Measurements from ENCODE around the gene MMP27.

MMP27 gene

DNA sequence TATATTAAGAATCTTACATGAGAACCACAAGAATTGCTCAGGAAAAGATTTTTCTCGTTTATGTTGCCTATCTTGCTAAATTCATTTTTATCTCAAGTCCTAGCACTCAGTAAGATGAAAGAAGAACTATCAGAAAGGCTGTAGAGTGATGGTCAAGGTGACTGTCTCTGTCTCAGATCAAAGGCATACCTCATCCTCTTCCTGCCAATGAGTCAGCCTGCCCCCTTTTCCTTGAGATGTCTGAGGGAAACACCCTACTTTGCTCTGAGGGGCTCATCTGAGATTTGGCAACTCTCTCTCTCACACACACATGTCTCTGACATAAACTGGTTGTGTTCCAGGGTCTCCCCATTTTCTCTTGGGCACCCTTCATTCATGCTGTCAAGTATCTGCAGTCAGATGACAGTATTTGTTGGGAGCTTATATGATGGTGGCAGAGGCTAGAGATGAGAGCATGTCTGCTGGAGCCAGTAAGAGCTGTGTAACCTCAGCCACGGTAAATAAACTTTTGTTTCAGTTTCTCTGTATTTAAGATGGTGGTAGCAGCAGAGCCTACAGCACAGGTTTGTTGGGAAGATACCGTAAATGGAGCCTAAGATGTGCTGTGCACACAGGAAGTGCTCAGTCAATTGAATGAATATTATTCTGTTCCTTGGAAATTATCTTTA is 1.6 kb downstream of the MMP27 start:
- no peak for DNase-seq (ENCODE audit: low spot score)

DNA sequence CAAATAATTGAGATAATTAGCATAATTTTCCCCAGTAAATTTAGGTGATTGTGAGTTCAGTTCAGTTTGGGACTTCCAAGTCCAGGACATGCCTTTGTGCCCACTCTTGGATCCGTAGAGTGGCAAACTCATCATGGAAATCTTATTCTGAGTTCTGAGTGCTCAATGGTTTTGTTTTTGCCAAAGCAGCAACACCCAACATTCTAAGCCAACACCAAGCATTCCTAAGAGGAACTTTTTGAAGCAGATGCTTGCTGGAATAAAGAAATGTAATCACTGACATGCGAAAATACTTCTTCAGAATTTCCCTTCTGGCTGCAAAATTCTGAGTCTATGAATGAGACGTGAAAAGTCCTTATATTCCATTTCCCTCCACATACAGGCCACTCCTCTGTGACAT is 10.4 kb downstream of the MMP27 start:
- no peak for DNase-seq (ENCODE audit: low spot score)

DNA sequence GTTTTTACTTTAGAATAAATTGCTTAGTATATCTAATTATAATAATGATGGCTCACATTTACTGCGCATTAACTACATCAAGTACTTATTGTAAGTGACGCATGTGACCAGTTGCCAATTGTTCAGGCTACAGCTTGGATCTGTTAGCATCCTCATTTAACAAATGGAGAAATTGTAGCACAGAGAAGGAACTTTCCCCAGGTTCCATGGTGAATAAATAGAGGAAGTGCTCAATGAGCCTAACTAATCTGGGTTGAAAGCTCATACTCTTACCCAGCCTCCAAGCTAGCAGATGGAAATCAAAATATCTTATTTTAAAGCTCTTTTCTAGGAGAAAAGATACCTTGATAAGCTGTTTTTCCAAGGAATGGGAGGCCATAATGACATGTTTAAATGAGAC is 19.8 kb downstream of the MMP27 start:
- no peak for DNase-seq (ENCODE audit: low spot score)

DNA sequence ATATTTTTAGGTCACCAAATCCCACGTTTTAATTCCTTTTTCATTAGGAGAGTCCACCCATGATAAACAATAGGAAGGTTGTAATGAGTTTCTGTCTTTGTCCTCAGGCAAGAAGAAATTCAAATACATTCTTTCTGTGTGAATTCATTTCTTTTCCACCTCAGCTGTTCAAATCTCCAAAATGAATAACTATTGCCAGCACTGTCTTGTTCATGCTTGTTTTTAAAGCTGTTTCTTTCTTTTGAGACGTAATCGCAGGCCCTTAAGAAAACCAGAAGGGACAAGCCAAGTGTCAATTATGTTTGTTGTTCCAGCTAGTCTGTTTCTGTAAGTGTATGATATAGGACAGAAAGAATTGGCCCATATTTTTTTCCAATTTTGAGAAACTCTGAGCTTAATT is 20.2 kb downstream of the MMP27 start:
- DNase-seq (ENCODE audit: low spot score), result no peak

DNA sequence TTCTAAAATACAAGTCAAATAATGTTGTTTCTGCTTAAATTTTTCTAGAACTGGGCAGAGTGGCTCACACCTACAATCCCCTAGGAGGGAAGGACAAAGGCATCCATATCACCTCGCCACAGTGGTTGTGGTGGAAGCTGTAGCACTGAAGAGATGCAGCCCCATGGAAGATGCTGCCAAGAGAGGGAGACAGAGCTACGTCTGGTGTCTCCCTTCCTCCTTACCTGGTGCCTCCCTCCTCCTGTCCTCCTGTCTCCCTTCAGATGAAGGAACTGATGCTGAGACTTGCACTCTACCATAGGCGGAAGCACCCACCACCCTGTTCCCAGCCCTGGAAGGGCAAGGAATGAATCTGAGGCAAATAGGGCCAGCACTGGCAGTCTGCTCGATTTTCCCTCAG is 22.3 kb downstream of the MMP27 start:
- no peak for DNase-seq (ENCODE audit: low spot score)

DNA sequence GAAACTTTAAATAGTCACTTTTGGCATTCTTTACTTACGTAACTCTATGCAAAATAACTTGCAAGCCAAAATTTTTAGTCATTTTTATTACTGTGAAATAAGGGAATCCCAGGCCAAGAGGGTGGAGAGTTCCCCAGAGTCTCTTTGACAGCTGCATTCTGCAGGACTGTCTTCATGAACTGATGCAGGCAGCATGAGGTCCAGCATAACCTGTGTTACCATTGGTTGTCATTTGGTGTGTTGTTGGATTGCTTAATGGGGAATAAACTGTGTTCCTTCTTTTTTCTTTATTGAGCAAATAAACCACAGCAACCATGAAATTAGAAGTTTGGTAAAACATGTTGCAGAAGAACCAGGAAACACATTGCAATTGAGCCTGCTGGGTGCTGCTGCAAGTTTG is 24.6 kb downstream of the MMP27 start:
- no peak for DNase-seq (ENCODE audit: low spot score)

- DNase-seq (ENCODE audit: low spot score), result no peak
Measured at GRCh38 chr11:102678022-102678421, 27.5 kb downstream of the MMP27 start.

DNA sequence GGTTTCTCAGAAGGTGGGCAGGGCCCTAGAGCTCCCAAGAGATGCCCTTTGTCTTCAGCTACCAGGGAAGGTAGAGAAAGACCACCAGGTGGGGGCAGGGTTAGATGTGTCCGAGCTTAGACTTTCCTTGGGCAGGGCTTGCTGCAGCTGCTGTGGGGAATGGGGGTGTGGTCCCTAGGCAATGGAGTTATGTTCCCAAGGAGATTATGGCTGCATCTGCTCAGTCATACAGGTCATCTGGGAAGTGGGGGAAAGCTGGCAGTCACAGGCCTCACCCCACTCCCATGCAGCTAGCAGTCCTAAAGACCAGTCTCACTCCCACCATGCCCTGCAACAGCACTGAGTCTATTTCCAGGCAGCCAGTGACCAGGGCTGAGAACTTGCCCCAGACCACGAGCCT is 29.5 kb downstream of the MMP27 start:
- DNase-seq (ENCODE audit: low spot score), result no peak

- DNase-seq (ENCODE audit: low spot score), result no peak
Measured at GRCh38 chr11:102669664-102670063, 35.9 kb downstream of the MMP27 start.

DNA sequence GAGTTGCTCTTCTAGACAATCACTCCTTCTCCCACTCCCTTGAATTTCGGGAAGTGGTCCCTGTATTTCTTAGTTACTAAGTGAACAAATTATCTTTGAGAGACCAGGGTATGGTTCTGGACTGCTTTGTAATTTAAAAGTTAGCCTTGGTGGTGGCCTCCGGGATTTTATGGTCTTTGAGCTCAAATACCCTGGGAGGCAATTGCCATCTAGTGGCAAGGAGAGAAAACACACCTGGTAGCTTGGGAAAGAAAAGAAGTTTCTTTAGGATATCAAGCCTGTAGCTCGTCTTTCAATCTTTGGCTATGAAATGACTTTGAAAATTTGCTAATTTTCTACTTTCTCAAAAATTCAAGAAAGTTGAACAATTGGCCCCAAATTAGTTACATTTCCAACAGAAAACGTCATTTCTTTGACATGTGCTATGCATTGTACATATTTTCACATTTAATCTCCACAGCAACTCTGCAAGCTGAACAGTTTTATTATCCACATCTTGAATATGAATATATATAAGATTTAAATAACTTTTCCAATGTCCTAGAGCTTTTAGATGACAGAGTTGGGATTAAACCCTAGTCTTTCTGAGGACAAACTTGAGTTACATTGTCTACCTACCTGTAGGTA is 39.1 kb downstream of the MMP27 start:
- peak; percentile 20 for DNase-seq (ENCODE audit: low spot score)

GRCh38 chr11:102664001-102664752 is 41.4 kb downstream of the MMP27 start:
- DNase-seq (ENCODE audit: low spot score), result no peak

DNA sequence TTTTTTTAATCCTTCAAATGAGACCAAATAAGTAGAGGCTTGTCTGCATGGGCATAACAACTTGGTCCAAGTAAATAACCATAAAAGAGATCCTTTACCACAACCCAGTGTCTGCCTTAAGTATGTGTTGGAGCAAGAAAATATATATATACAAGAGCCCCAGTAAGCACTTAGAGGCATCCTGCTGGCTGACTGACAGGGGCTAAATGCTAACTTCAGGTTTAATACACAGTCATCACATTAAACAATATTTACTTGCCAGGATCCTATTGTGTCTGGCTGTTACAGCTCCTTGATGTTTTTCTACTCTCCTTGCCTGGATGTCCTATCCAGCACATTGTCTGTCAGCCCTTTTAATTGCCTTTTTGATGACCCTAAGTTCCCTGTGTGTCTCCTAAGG is 43.0 kb downstream of the MMP27 start:
- no peak for DNase-seq (ENCODE audit: low spot score)

GRCh38 chr11:102661040-102661439 is 44.5 kb downstream of the MMP27 start:
- DNase-seq (ENCODE audit: low spot score), result no peak

- DNase-seq (ENCODE audit: low spot score), result no peak
Measured at GRCh38 chr11:102656528-102656927, 49.0 kb downstream of the MMP27 start.

DNA sequence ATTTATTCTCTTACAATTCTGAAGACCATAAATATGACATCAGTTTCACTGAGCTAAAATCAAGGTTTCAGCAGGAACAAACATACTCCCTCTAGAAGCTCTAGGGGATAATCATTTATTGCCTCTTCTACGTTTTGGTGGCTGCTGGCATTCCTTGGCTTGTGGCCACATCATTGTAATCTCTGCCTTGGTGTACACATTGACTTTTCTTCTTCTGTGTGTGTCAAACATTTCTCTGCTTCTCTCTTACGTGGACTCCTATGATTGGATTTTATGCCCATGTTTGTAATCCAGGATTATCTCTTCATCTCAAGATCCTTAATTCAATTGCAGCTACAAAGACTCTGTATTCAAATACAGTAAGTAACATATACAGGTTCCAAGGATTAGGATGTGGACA is 50.0 kb downstream of the MMP27 start:
- DNase-seq (ENCODE audit: low spot score), result no peak

- DNase-seq (ENCODE audit: low spot score), result no peak
Measured at GRCh38 chr11:102654761-102655160, 50.8 kb downstream of the MMP27 start.

DNA sequence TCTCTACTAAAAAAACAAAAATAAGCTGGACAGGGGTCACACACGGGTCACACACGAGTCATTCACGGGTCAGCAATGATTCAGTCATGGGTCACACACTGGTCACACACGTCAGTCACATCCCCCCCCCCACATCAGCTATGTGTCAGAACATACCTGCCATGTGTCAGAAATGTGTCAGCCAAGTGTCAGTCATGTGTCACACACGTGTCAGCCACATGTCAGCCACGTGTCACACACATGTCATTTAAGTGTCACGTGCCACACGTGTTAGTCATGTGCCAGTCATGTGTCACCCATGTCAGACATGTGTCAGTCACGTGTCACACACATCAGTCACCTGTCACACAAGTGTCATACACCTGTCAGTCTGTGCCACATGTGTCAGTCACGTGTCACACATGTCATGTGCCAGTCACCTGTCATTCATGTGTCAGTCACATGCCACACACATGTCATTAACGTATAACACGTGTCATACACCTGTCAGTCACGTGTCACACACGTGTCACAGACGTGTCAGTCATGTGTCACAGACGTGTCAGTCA is 51.8 kb downstream of the MMP27 start:
- DNase-seq (ENCODE audit: low spot score), result no peak

- DNase-seq (ENCODE audit: low spot score), result no peak
Measured at GRCh38 chr11:102647430-102647829, 58.1 kb downstream of the MMP27 start.

DNA sequence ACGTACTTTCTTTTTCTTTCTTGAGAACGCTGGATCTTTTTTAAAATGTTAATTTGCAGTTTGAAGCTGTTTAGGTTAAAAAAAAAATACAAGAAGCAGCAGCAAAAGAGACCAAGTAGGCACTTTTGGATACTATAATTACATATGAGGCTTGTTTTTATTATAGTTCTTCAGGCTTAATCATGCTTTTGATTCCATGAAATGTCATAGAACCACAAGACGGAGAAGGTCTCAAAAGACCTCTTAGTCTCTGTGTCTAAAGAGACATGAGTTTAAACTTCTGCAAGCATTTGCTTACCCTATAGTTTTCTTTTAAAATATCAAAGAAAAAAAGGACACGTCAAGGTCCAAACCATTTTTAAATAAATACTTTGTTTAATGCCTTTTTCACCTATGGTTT is 61.6 kb downstream of the MMP27 start:
- DNase-seq (ENCODE audit: low spot score), result no peak
